ENCODE data around the gene MARCHF5.

DNA sequence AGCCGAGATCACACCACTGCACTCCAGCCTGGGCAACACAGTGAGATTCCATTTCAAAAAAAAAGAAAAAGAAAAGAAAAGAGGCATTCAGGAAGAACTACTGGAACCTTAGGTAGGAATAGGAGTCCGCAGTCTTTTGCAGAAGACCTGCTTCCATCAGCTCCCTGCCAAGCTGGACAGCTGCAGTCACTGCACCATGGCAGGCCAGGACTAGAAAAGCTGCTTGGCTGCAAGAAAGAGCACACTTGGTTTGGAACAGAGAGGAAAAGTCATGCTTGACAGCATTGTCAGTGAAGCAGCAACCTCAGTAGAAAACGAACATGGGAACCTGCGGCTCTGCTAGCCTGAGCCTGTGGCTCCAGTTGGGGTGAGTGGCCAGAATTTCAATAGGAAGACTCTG lies 104.3 kb downstream of the MARCHF5 start:
- TF ChIP-seq, protein P1, sequence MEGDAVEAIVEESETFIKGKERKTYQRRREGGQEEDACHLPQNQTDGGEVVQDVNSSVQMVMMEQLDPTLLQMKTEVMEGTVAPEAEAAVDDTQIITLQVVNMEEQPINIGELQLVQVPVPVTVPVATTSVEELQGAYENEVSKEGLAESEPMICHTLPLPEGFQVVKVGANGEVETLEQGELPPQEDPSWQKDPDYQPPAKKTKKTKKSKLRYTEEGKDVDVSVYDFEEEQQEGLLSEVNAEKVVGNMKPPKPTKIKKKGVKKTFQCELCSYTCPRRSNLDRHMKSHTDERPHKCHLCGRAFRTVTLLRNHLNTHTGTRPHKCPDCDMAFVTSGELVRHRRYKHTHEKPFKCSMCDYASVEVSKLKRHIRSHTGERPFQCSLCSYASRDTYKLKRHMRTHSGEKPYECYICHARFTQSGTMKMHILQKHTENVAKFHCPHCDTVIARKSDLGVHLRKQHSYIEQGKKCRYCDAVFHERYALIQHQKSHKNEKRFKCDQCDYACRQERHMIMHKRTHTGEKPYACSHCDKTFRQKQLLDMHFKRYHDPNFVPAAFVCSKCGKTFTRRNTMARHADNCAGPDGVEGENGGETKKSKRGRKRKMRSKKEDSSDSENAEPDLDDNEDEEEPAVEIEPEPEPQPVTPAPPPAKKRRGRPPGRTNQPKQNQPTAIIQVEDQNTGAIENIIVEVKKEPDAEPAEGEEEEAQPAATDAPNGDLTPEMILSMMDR (conservative IDR thresholded peaks at IDR 0.05), result no peak
- TF ChIP-seq EZH2 (IDR thresholded peaks at IDR 0.05; ENCODE audit: low read depth), result no peak

All from PC-9 (cell line).